SK-N-MC (cell line): Measurements from ENCODE around the gene PXN.

Experiments
- EZH2 ChIP-seq: fragments of 200-600 bp; sonication (generic); IDR thresholded peaks from one replicate; pipeline ENCODE4 v1.6.1; 2017; ENCODE audit warnings: antibody characterized with exemption
- FOXP2 ChIP-seq: optimal IDR thresholded peaks from 2 replicates; pipeline ENCODE3; 2011; ENCODE audit warnings: mild to moderate bottlenecking, moderate library complexity; ENCODE audit not compliant: insufficient read depth; ENCODE audit errors: extremely low read length, control extremely low read depth
- POLR2AphosphoS5 ChIP-seq: IDR thresholded peaks from 2 replicates; pipeline ENCODE4 v1.6.1; 2012; ENCODE audit warnings: mild to moderate bottlenecking, low read depth, low read length, borderline replicate concordance

DNA sequence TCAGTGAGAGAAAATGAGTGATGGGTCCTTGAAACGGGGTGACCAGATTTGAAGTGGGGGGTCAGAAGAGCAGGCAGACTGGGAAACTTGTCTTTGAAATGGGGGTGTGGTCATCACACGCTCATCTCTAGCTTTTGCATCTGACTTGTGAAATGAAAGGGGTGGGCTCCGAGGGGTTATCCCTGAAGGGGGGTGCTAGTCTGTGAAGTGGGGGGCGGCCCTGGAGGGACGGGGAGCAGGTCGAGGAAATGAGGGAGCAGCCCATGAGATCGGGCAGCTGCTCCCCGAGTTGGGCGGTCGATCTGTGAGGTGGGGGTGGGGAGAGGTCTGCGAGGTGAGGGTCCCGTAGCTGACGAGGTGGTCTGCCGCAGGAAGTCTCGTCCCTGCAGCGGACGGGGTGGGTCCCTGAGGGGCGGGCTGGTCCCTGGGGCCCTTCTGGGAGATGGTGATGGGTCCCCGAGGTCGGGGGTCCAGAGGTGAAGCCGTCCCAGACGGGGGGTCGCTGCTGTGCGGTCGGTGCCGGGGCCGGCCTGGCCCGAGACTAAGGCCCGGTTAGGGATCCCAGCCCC lies 542 bp downstream of the PXN start:
- no peak for TF ChIP-seq EZH2
- TF ChIP-seq POLR2AphosphoS5: no peak
- TF ChIP-seq FOXP2: no peak
